ENCODE measurements around the gene RASD2.

Gene RASD2

DNA sequence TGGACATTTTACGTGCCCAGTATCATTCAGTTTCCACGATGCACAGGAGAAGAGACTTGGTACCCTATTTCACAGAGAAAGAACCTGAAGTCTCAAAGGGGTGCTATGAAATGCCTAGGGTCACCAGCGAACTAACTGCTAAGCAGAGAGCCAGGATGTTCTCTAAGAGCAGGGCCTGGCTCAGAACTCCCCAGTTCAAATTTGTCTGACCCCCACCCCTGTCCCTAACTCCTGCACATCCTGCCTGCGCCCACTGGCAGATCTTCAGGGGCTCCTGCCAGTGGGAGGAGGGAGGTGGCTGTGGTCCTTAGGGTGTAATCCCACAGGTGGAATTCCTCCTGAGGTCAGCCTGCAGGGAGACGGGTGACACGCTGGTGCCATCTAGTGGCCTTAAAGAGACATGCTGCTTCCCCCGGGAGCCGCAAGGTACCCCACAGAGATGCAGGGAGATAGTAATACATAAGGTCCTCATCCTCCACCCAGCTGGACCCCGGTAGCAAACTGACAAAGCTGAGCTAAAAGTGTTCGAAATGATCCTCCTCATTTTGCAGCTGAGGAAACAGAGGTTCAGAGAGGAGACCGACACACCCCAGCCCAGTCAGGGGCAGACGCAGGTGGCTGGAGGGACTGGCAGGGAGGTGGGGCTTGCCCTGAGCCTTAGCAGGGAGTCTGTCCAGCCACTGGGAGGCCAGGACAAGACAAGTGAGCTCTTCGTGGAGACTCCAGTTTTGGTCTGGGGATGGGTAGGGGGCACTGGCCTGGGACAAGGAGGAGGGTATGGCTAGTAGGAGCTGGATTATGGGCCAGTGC is 42.4 kb downstream of the RASD2 start:
- peak; percentile 23 for DNase-seq (ENCODE audit: low read depth)

DNA sequence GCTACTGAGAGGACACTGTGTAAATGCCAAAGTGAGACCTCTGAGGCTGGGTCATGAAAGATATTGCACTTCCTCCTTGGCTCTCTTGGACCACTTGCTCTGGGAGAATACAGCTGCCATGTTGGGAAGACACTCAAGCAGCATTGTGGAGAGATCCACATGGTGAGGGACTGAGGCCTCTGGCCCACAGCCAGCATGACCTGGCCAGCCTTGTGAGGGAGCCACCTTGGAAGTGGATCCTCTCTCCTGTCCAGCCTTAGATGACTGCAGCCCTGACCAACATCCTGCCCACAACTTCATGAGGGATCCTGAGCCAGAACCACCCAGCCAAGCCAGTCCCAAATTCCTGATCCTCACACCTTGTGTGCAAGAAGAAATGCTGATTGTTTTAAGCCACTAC is 46.1 kb downstream of the RASD2 start:
- no peak for DNase-seq (ENCODE audit: low read depth)

DNA sequence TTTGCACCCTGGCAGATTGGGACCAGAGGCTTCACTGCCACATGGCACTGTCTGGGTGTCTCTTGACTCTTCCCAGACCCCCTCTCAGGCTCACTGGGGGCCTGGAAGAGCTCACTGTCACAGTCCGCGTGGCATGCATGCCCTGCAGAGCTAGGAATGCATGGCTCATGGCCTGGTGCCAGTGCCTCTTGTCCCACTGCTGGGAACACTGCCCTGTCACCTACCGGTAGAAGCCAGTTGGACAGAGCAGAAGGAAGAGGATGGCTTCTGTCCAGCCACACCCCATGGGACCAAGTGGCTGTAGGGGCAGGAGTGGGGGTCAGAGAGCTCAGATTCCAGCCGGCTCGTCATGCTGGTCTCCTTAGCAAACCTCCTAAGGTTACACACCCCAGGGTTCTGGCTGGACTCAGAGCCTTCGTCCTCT is 46.8 kb downstream of the RASD2 start:
- DNase-seq (ENCODE audit: low read depth): no peak

DNA sequence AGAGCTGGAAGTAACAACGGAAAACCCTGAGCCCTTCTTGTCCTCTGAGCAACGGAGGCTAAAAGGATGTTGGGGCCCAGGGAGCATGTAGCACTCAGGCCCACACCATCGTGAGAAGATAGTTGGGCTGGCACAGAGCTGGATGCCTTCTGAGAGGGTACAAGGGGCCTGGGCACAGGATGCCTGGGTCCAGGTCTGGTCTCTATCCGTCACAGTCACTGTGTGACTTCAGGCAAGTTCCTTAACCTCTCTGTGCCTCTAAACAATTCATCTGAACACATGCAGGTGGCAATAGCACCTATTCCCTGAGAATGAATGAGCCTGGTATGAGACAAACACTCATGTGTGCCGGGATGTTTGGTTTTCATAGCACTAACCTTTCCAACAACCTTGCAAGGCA is 47.3 kb downstream of the RASD2 start:
- no peak for DNase-seq (ENCODE audit: low read depth)

DNA sequence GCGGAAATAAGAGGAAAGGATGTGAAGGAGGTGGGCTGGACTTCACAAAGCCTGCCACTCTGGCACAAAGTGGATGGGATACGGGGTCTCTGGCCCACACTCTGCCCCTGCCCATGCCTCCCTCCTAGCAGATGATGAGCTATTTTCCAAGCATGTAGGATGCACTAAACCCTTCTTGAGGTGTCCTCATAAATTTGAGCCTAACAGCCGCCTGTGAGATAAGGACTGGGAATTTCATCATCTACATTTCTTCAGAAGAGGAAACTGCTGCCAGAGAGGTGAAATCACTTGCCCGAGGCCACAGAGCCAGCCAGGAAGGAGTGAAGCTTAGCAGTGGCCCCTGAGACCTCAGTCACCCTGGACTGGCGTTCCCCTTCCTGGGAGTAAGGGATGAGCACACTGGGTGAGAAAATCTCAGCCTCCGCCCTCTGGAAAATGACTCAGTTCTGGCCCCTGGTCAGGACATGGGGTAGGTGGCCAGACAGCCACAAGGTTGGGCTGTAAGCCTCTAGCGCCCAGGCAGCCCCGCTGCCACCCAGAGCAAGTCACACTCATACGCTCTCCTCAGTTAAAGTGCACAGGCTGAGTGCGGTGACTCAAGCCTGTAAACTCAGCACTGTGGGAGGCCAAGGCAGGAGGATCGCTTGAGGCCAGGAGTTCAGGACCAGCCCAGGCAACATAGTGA is 48.6 kb downstream of the RASD2 start:
- DNase-seq (ENCODE audit: low read depth): no peak

DNA sequence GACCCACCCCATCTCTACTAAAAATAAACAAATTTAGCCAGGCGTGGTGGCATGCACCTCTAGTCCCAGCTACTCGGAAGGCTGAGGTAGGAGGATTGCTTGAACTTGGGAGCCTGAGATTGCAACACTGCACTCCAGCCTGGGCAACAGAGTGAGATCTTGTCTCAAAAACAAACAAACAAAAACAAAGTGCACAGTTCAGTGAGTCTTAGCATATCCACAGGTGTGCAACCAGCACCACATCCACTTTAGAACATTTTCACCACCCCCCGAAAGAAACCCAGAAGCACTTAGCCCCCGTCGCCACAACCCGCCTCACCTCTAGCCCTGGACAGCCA is 49.1 kb downstream of the RASD2 start:
- DNase-seq (ENCODE audit: low read depth): no peak

DNA sequence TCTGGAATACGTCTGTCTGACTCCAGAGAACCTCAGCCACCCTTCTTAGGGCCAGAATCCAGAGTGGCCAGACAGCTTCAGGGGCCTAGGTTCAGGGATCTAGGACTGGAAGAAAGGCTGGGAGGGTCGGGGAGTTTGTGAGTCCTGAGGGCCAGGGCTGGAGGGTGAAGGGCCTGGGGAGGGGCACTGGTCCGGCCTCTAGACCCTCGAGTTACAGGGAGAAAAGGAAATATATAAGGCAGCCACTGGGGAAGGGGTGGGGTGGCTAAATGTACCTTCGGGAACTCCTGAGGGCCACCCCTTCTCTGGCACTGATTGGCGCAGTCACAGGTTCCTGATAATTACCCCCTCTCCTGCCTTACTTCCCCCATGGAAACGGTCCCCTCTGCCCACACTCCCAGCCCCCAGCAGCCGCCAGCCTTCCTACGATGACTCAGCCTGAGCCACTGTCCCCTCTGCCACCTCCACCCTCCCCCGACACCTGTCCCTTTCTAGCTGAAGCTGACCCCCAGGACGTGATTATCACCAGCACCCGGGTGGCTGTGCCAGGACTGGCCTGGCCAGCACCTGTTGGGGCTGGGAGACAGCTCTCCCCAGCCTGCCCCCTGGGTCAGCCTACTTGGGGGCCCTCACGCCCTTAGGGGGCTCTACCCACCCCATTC is 50.1 kb downstream of the RASD2 start:
- DNase-seq (ENCODE audit: low read depth): no peak

DNA sequence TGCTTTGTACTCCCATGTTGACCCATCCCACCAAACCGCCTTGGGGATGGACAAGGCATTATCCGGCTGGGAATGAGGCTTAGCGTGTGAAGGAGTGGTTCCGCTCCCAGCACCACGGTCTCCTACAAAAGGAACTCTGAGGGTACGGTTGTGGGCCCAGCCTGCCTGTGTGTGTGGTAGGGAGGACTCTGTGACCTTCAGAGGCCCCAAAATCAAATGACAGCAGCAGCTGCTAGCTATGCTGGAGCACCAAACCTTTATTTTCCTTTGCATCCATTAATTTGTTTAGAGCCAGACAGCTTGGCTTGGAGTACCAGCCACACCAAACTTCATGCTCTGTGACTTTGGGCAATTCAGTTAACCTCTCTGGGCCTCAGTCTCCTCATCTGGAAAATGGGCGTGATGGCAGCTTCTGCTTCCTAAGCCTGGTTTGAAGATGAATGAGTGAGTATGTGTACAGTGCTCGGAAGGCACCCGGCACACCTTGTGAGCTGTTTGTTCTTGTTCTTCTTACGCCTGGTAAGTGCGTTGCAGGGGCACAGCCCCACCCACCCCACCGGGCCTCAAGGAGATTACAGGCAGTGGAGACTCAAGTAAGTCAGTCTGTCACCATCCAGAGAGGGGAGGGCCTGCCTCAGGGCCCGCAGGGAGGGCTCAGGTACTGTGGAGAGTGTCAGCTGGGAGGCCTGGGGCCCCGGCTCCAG is 51.2 kb downstream of the RASD2 start:
- no peak for DNase-seq (ENCODE audit: low read depth)

DNA sequence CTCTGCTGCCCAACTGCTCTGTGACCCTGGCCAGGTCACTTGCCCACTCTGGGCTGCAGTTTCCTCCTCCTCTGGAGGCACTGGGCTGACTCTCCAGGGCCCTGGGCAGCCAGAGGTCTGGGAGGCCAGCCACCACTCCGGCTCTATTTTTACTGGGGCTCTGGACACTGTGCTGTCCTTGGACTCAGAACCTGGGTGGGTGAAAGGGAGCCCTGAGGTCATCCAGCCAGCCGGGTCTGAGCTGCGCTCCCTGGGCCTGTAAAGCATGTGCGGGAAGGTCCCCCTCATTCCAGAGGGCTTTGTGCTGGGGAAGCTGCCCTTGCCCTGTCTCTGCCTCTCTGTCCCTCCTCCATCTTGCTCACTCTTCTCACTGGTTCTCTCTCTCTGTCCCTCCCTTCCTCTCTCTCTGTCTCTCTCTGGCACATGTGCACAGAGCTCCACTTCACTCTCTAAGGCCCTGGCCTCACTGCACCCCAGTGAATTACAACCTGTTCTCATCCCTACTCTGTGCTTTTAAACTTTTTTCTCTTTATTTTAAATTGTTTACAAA is 51.9 kb downstream of the RASD2 start:
- DNase-seq (ENCODE audit: low read depth): no peak

DNA sequence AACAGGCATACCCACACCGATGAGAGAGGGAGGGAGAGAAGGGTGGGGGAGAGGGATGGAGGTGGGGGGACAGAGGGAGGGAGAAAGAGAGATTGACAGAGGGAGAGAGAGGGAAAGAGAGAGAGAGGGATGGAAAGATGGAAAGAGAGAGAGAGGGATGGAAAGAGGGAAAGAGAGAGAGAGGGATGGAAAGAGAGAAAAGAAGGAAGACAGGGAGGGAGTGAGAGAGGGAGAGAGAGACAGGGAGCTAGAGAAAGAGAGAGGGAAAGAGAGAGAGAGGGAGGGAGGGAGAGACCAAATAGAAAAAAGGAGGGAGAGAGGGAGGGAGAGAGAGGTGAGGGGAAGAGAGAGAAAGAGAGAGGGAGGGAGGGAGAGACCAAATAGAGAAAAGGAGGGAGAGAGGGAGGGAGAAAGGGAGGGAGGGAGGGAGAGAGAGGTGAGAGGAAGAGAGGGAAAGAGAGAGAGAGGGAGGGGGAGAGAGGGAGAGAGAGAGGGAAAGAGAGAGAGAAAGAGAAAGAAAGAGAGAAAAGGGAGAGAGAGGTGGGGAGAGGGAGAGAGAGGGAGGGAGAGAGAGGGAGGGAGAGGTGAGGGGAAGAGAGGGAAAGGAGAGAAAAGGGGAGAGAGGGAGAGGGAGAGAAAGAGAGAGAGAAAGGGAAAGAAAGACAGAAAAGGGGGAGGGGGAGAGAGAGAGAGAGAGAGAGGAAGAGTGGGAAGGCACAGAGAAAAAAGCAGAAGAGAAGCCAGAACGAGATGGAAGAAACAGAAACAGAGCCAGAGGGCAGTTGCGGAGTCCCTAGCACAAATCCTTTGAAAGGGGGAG is 52.6 kb downstream of the RASD2 start:
- DNase-seq (ENCODE audit: low read depth): no peak

DNA sequence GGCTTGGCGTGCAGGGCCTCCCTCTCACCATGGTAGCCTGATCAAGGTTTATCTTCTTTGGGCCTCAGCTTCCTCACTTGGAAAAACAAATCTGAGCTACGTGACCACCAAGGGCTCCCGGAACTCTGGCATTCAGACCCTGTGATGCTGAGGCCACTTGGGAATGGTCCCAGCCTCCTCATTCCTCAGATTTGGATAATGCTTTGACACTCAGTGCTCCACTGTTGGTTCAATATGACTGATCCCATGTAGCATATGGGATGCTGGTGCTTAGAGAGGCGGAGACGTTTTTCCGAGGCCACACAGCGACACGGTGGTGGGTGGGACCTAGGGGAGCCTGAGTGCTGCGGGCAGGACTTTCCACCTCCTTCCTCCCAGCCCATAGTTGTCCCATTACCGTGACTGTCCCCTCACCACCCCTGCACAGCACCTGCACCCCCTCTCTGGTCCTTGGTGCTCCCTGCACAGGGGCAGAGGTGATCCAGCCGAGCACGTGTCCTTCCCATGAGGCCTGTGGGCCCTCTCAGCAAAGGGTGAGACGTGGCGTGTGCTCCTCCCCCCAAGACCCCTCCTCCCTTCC is 53.4 kb downstream of the RASD2 start:
- DNase-seq (ENCODE audit: low read depth): no peak

DNA sequence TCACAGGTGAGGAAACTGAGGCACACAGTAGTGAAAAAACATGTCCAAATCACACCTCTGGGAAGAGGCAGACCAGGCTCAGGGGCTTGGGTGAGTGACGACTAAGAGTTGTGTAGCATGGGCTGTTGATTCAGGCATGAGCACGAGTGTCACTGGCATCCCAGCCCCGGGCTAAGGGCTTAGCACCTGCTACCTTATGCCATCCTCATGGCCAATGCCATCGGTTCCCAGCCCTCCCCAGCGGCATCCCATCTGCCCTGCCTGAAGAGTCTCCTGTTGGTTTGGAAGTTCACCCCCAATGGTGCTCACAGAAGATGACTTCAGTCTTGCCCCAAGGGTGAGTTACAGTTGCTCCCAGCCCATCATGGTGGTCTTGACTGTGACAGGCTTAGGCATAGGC is 54.1 kb downstream of the RASD2 start:
- no peak for DNase-seq (ENCODE audit: low read depth)

DNA sequence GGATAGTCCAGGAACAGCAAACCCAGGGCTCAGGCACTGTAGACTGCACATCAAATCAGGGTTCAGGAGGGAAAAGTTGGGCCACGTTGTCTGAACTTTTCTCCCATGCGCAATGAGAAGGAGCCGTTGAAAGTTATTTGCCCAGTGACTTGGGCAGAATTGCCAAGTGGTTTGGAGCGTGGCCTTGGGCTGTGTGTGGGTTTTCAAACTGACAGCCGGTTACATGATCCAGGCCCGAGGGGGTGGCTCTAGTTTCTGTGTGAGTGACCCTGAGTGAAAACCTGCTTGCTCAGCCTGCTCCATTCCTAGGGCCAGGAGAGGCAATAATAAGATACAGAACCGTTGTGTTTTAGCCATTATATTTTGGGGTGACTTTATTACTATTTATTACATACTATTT is 56.2 kb downstream of the RASD2 start:
- DNase-seq (ENCODE audit: low read depth): no peak

DNA sequence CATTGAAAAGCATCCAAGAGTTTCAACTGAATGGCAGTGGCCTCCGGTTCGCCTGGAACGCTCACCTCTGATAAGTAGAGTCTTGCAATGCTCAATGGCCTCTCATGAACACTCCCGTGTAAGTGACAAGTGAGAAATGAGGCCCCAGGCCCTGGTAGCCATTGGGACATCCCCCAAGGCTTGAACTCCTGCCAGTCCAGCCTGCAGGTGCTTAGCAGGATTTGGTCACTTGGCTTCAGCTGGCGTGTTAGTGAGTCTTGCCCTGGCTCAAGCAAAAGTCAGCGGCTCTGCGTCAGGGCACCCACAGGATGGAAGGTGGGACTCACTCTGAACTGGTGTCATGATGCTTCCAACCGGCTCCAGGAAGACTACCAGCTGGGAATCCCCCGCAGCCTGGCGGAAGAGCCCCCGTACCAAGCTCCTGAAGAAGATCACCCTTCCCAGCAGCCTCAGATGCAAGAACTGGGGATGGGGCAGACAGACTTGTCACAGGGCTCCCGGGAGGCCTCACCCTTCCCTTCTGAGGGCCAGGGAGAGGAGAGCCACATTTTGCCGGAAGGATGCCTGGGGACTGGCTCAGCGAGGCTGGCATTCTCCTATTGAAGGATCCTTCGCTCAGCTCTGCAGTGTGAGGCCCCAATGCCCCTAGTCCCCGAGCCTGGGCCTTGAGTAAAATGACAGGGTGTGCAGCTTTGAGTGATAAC is 57.2 kb downstream of the RASD2 start:
- DNase-seq (ENCODE audit: low read depth): no peak

DNA sequence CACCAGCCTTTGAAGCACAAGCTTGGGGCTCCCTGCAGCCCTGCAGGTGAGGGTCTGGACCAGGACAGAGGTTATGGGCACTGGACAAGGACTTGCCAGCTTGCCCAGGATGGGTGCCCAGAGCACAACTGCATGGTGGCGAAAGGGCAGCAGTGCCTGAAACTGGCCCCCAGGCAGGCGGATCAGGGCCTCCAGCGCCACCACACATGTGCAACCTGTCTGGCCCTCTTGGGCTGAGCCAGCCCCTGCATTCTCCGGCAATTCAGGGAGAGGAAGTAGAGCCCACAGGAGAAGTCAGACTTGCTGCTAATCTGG is 57.7 kb downstream of the RASD2 start:
- no peak for DNase-seq (ENCODE audit: low read depth)

DNA sequence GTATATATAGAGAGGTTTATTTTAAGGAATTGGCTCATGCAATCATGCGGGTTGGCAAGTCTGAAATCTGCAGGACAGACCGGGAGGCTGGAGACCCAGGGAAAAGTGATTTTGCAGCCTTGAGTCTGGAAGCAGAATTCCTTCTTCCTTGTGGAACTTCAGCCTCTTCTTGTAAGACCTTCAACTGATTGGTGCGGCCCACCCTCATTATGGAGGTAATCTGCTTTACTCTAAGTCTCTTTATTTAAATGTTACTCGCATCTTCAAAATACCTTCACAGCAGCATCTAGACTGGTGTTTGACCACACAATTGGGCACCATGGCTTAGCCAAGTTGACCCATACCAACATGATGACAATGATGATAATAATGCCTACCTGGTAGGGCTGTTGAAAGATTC is 58.7 kb downstream of the RASD2 start:
- DNase-seq (ENCODE audit: low read depth): no peak

DNA sequence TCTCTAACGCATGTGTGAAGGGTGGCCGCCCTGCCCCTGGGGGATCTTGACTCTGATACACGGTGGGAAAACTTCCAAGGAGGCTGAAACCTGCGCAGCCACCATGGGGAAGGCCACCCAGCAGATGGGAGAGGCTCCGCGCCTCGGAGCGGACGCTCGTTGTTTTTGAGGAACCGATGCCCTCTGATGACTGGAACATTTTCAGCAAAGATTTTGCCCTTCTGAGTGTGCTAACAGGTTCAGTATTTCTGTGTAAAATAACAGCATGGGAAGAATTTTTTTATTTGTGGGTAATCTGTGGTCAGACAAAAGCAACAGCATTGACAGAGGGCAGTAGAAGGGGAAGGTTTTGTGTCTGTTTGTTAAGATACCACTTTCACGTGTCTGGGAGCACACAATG is 59.8 kb downstream of the RASD2 start:
- DNase-seq (ENCODE audit: low read depth): no peak

DNA sequence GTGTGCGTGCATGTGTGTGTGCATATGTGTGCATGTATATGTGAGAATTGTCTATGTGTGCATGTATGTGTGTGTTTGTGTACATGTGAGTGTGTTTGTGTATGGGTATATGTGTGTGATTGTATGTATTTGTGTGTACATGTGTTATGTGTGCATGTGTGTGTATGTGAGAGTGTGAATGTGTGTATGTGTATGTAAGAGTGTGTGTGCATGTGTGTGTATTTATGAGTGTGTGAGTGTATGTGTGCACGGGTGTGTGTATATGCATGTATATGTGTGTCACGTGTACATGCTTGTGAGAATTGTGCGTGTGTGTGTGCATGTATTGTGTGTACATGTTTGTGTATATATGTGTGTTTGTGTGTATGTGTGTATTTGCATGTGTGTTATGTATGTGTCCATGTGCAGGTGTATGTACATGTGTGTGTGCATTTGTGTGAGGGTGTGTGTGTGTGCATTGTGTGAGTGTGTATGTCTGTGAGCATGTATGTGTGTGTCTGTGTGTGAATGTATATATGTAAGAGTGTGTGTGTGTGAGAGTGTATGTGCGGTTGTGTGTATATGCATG is 60.5 kb downstream of the RASD2 start:
- DNase-seq (ENCODE audit: low read depth): no peak

DNA sequence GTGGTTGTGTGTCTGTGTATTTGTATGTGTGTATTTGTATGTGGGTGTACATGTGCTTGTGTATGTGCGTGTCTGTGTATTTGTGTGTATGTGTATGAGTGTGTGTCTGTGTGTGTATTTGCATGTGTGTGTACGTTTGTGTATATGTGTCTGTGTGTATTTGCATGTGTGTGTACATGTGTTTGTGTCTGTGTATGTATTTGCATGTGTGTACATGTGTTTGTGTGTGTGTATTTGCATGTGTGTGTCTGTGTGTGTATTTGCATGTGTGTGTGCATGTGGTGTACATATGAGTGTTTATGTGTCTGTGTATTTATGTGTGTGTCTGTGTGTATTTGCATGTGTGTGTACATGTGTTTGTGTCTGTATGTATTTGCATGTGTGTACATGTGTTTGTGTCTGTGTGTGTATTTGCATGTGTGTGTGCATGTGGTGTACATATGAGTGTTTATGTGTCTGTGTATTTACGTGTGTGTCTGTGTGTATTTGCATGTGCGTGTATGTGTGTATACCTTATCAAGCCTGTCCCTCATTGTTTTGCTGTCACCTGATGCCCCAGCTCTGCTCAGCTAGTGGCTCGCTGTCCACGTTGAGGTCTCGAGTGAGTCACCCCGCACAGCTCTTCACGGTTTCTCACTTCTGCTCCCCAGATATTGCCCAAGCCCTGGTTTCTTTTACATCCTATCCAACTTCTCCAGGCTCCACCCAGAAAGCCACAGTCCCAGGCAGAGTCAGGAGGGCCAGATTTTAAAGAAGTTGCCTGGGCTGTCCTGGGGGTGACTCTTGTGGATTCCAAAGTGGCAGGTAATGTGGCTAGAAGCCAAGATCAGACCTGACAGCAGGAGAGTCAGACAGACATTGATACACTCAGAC is 61.3 kb downstream of the RASD2 start:
- DNase-seq (ENCODE audit: low read depth): no peak

Data from activated T-helper 9 cell treated with anti-CD3 and anti-CD28 coated beads, Interleukin-2, amount 50 U/mL, for 16 hours (primary cell).